H1 (cell line): Measurements from ENCODE around the gene G6PC3. TPM values are rescaled to one million over a fixed set of nuclear protein-coding genes. Genes with fewer than 3 reads are reported as not detected.

Experiments
- CTCF ChIA-PET: fragments of 300-600 bp; sonication (Branson Sonifier 250); formaldehyde crosslinking; loops from one replicate; lab custom pipeline; 2021; ENCODE audit not compliant: partially characterized antibody; lab: Charles Lee
- POLR2A ChIA-PET: fragments of 300-600 bp; sonication (Branson Sonifier 250); formaldehyde crosslinking; loops from one replicate; lab custom pipeline; 2021; ENCODE audit warnings: inconsistent platforms; ENCODE audit not compliant: partially characterized antibody; lab: Charles Lee
- DNase-seq, 2 experiments: peaks; one replicate each; pipeline versions ENCODE4 v3.0.0 to v3.0.0-alpha.2; 2010 to 2022; ENCODE audit warnings: low spot score in 2 of 2, low read depth in 1 of 2, mixed read lengths in 1 of 2
- FAIRE-seq: peaks from 2 replicates; lab custom pipeline; 2011; peaks lifted over from hg19 to GRCh38; lab: Jason Lieb, UNC
- H2AFZ ChIP-seq: 2 replicates; pipeline ENCODE4 v1.8.1; 2012; ENCODE audit warnings: low read length, inconsistent platforms
- H2AK5ac ChIP-seq: 2 replicates; pipeline ENCODE4 v1.6.1; 2013; ENCODE audit warnings: low read depth, low read length
- H2BK120ac ChIP-seq: replicated peaks from 2 replicates; pipeline ENCODE3; 2013; ENCODE audit warnings: low read depth, low read length, inconsistent platforms
- H2BK12ac ChIP-seq: 2 replicates; pipeline ENCODE4 v1.6.1; 2013; ENCODE audit warnings: low read depth, low read length
- H2BK15ac ChIP-seq: 2 replicates; pipeline ENCODE4 v1.6.1; 2013; ENCODE audit warnings: low read length
- H2BK20ac ChIP-seq: 2 replicates; pipeline ENCODE4 v1.6.1; 2013; ENCODE audit warnings: low read length
- H2BK5ac ChIP-seq: 2 replicates; pipeline ENCODE4 v1.6.1; 2013; ENCODE audit warnings: low read depth, low read length
- H3K14ac ChIP-seq: 2 replicates; pipeline ENCODE4 v1.6.1; 2013; ENCODE audit warnings: inconsistent platforms; ENCODE audit not compliant: insufficient read length
- H3K18ac ChIP-seq: 2 replicates; pipeline ENCODE4 v1.6.1; 2013; ENCODE audit warnings: low read length; ENCODE audit errors: extremely low read depth
- H3K23ac ChIP-seq: 2 replicates; pipeline ENCODE4 v1.6.1; 2013; ENCODE audit warnings: inconsistent platforms; ENCODE audit not compliant: insufficient read length
- H3K23me2 ChIP-seq: 2 replicates; pipeline ENCODE4 v1.6.1; 2013; ENCODE audit warnings: low read depth, low read length
- H3K27ac ChIP-seq: 2 replicates; pipeline ENCODE4 v1.6.1; 2011; ENCODE audit warnings: low read depth, low read length, inconsistent platforms
- H3K27me3 ChIP-seq, 4 experiments: replicated peaks in 1 of 4; 1 replicate in 1 of 4; 2 replicates in 3 of 4; pipeline versions ENCODE4 v1.6.1 to v1.8.1; 2011 to 2013; ENCODE audit warnings: low read length in 3 of 4, mild to moderate bottlenecking in 3 of 4, inconsistent platforms in 2 of 4, mixed read lengths in 2 of 4, moderate library complexity in 1 of 4; ENCODE audit not compliant: control insufficient read depth in 3 of 4, insufficient read depth in 3 of 4; ENCODE audit errors: extremely low read depth in 1 of 4
- H3K36me3 ChIP-seq, 4 experiments: 2 replicates each; pipeline versions ENCODE4 v1.6.1 to v1.8.1; 2011 to 2013; ENCODE audit warnings: mild to moderate bottlenecking in 4 of 4, low read length in 3 of 4, moderate library complexity in 2 of 4, control low read depth in 1 of 4, inconsistent platforms in 1 of 4; ENCODE audit not compliant: insufficient read depth in 4 of 4, control insufficient read depth in 2 of 4
- H3K4ac ChIP-seq: replicated peaks from 2 replicates; pipeline ENCODE3; 2013; ENCODE audit warnings: low read length, low read depth, mixed read lengths, inconsistent platforms; ENCODE audit not compliant: insufficient read length
- H3K4me1 ChIP-seq, 4 experiments: replicated peaks in 1 of 4; 1 replicate in 1 of 4; 2 replicates in 3 of 4; pipeline versions ENCODE4 v1.6.1 to v1.8.1; 2011 to 2013; ENCODE audit warnings: low read length in 3 of 4, inconsistent platforms in 2 of 4, mixed read lengths in 1 of 4; ENCODE audit not compliant: insufficient read depth in 4 of 4, control insufficient read depth in 3 of 4
- H3K4me2 ChIP-seq, 2 experiments: 2 replicates each; pipeline versions ENCODE4 v1.6.1 to v1.8.1; 2011 to 2013; ENCODE audit warnings: low read depth in 2 of 2, low read length in 2 of 2, control low read depth in 1 of 2, inconsistent platforms in 1 of 2, mild to moderate bottlenecking in 1 of 2; ENCODE audit not compliant: insufficient read depth in 1 of 2
- H3K4me3 ChIP-seq, 4 experiments: fragments of 200-600, 300-600 bp in 1 of 4; sonication (generic), shearing (Covaris generic), sonication (Bioruptor Twin) in 1 of 4; 2 replicates each; pipeline versions ENCODE4 v1.5.1 to v1.8.1; 2011 to 2016; ENCODE audit warnings: low read length in 4 of 4, low read depth in 3 of 4, control low read depth in 2 of 4, inconsistent platforms in 2 of 4, mild to moderate bottlenecking in 2 of 4, mixed read lengths in 1 of 4, moderate library complexity in 1 of 4; ENCODE audit not compliant: insufficient read depth in 2 of 4; ENCODE audit errors: extremely low read depth in 1 of 4
- H3K56ac ChIP-seq: replicated peaks from 2 replicates; pipeline ENCODE3; 2013; ENCODE audit warnings: low read depth, mild to moderate bottlenecking, mixed read lengths, low read length, inconsistent platforms; ENCODE audit not compliant: insufficient read length
- H3K79me1 ChIP-seq: 2 replicates; pipeline ENCODE4 v1.6.1; 2013; ENCODE audit warnings: low read depth, low read length, control low read depth
- H3K79me2 ChIP-seq, 2 experiments: 2 replicates each; pipeline versions ENCODE4 v1.6.1 to v1.8.1; 2012 to 2013; ENCODE audit warnings: low read length in 2 of 2, mild to moderate bottlenecking in 2 of 2, inconsistent platforms in 1 of 2; ENCODE audit not compliant: insufficient read depth in 2 of 2, control insufficient read depth in 1 of 2
- H3K9ac ChIP-seq, 4 experiments: replicated peaks in 1 of 4; 1 replicate in 1 of 4; 2 replicates in 3 of 4; pipeline versions ENCODE4 v1.6.1 to v1.8.1; 2011 to 2013; ENCODE audit warnings: low read depth in 3 of 4, low read length in 3 of 4, control low read depth in 2 of 4, mild to moderate bottlenecking in 2 of 4, moderate library complexity in 2 of 4, inconsistent platforms in 1 of 4; ENCODE audit errors: extremely low read depth in 1 of 4
- H3K9me3 ChIP-seq, 2 experiments: 2 replicates each; pipeline versions ENCODE4 v1.6.1 to v1.8.1; 2012 to 2013; ENCODE audit warnings: mild to moderate bottlenecking in 2 of 2, moderate library complexity in 2 of 2, control low read depth in 1 of 2, inconsistent platforms in 1 of 2, low read depth in 1 of 2, low read length in 1 of 2, mixed read lengths in 1 of 2; ENCODE audit not compliant: insufficient read depth in 2 of 2
- H4K20me1 ChIP-seq, 2 experiments: replicated peaks in 1 of 2; 2 replicates each; pipeline versions ENCODE3 to v1.8.1; 2011 to 2013; ENCODE audit warnings: inconsistent platforms in 2 of 2, low read length in 2 of 2, mild to moderate bottlenecking in 1 of 2; ENCODE audit not compliant: insufficient read depth in 2 of 2, control insufficient read depth in 1 of 2
- H4K5ac ChIP-seq: 2 replicates; pipeline ENCODE4 v1.6.1; 2013; ENCODE audit warnings: low read length, low read depth, mixed read lengths, inconsistent platforms; ENCODE audit not compliant: insufficient read length
- H4K8ac ChIP-seq: 2 replicates; pipeline ENCODE4 v1.8.0; 2013; ENCODE audit warnings: mild to moderate bottlenecking, moderate library complexity, low read length, inconsistent platforms; ENCODE audit not compliant: insufficient read depth; ENCODE audit errors: extremely low read depth
- H4K91ac ChIP-seq: replicated peaks from 2 replicates; pipeline ENCODE3; 2013; ENCODE audit warnings: low read length, mixed read lengths, inconsistent platforms; ENCODE audit not compliant: insufficient read length
- CHD2 ChIP-seq: IDR thresholded peaks from 2 replicates; pipeline ENCODE4 v1.6.1; 2012; ENCODE audit warnings: low read length, improper control_type of control experiment
- JUN ChIP-seq: IDR thresholded peaks from 2 replicates; pipeline ENCODE4 v1.6.1; 2011; ENCODE audit warnings: low read depth, mild to moderate bottlenecking, improper control_type of control experiment, low read length
- PHF8 ChIP-seq: fragments of 200-600 bp; sonication (generic); conservative IDR thresholded peaks from 2 replicates; pipeline ENCODE4 v1.7.1; 2012; ENCODE audit warnings: low read depth, mild to moderate bottlenecking, inconsistent platforms, low read length, moderate library complexity
- RAD21 ChIP-seq, 2 experiments: IDR thresholded peaks in 1 of 2; conservative IDR thresholded peaks in 1 of 2; 2 replicates each; pipeline ENCODE4 v1.6.1; 2011; ENCODE audit warnings: low read depth in 2 of 2, low read length in 2 of 2, improper control_type of control experiment in 1 of 2, inconsistent platforms in 1 of 2, mild to moderate bottlenecking in 1 of 2, moderate library complexity in 1 of 2
- RBBP5 ChIP-seq: IDR thresholded peaks from 2 replicates; pipeline ENCODE4 v1.7.1; 2012; ENCODE audit warnings: low read depth, mild to moderate bottlenecking, inconsistent platforms, low read length, moderate library complexity, borderline replicate concordance
- SIN3A ChIP-seq, 2 experiments: IDR thresholded peaks in 1 of 2; conservative IDR thresholded peaks in 1 of 2; 2 replicates each; pipeline ENCODE4 v1.6.1; 2011 to 2012; ENCODE audit warnings: low read length in 2 of 2, improper control_type of control experiment in 1 of 2, low read depth in 1 of 2, mild to moderate bottlenecking in 1 of 2
- SP4 ChIP-seq: IDR thresholded peaks from 2 replicates; pipeline ENCODE4 v1.6.1; 2012; ENCODE audit warnings: low read length, inconsistent platforms
- TBP ChIP-seq: IDR thresholded peaks from 2 replicates; pipeline ENCODE4 v1.6.1; 2011; ENCODE audit warnings: low read depth, low read length, improper control_type of control experiment
- WGBS, 2 experiments: shearing (Covaris generic) in 1 of 2; methylation state at CpG; one replicate each; pipeline versions ENCODE4 v1.1.6 to v1.1.7; 2013 to 2015; ENCODE audit warnings: low lambda C conversion rate in 2 of 2, mixed read lengths in 2 of 2, inconsistent platforms in 1 of 2, low coverage in 1 of 2, missing lambda C conversion rate in 1 of 2; ENCODE audit not compliant: insufficient replicate concordance in 2 of 2, insufficient coverage in 1 of 2, insufficient read length in 1 of 2; ENCODE audit errors: extremely low coverage in 1 of 2, missing lambda C conversion rate in 1 of 2; 5-methylcytosine and 5-hydroxymethylcytosine counted together
- polyA plus RNA-seq, 7 experiments: library from polyadenylated mRNA; depleted of rRNA in 3 of 7; stranded (reverse) in 5 of 7; unstranded in 2 of 7; fragments of >200 nt in 5 of 7; fragments of 200-250 nt in 2 of 7; gene quantifications; 1 replicate in 5 of 7; 2 replicates in 1 of 7; 4 replicates in 1 of 7; pipeline versions ENCODE4 v1.2.1 to v1.2.3, GENCODE V29; 2011 to 2013; ENCODE audit warnings: missing spikeins in 2 of 7, mixed read lengths in 2 of 7
- total RNA-seq: library from RNA; stranded (reverse); fragmentation: NEBNext Ultra II Directional; extraction: Animal tissue kit (Norgen Biotek cat#: 25700); gene quantifications from 2 replicates; pipeline ENCODE4 v1.2.1, GENCODE V29; 2021

G6PC3 gene
- total and polyA plus RNA-seq, 2 of the 8 experiments (the other 6 are each of a cell fraction or from before 2014, with no cell fraction given) = 104 to 343 TPM

DNA sequence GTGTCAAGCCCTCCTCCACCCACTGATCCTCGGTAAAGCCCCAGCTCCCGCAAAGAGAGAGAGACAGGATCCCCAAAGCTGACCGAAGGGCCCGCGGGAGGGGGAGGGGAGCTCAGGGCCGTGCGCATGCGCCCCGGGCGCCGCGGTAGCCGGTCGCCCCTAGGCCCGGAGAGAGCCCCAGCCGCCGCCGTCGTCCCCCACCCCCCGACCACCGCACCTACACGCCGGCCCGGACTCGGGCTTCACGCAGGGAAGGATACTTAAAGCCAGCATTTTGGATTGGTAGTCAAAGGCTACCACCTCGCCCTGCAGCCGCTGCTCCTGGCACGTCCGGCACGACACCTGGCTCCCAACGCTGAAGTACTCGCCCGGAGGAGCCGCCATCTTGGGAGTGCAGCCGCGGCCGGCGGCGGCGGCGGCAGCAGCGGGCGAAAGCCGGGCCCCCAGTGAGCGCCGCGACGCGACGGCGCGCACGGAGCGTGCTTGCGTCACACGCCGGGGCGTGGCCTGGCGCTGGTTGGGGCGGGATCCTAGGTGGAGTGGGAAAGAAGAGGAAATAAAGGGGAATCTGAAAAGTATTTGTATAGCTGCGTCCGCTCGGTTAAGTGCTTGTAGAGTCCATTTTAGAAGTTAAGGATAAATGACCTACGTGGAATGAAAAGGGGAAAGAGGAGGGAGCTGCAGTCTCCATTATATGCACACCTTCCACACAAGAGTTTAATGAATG lies 4.2 kb upstream of the G6PC3 start, which contains the start of gene LSM12:
Gene LSM12, minus strand, starts transcription at position 468 of the 727 bp plus-strand sequence. Its CDS starts 84 bp downstream, at position 384.
- H4K8ac ChIP-seq = peak within 1 kb of the TSS; percentile 97; the same call in 1 of the 2 replicates
- peaks cover 0 to 2% of the 10 kb centered on the region in 2 experiments for H4K20me1 ChIP-seq
- peaks cover 28 to 51% of the 10 kb centered on the region in 2 experiments for H3K79me2 ChIP-seq
- peak within 1 kb of the TSS; percentile 63 for H3K4ac ChIP-seq
- H3K14ac ChIP-seq = peak within 1 kb of the TSS; percentile 98
- H2AFZ ChIP-seq = no peak within 1 kb of the TSS
- H3K23ac ChIP-seq = peak within 1 kb of the TSS; percentile 6
- H3K4me1 ChIP-seq = peaks cover 0 to 2% (median under 1%) of the 10 kb centered on the region in 4 experiments; a peak in 2 of 7 replicates
- peak within 1 kb of the TSS; percentile 87 to 94 (median 91) for H3K9ac ChIP-seq
- H3K36me3 ChIP-seq = peaks cover 5 to 24% (median 15%) of the 10 kb centered on the region in 4 experiments; a peak in 6 of 8 replicates
- peak within 1 kb of the TSS; percentile 74 for H3K56ac ChIP-seq
- no peaks in the 10 kb centered on the region for H3K9me3 ChIP-seq
- 2% methylated on average over 58 of the region's 65 CpGs; no CpG with 5 or more reads in 1 of the 2 experiments for whole genome bisulfite sequencing, 2 experiments
- no peaks in the 10 kb centered on the region for H3K27me3 ChIP-seq
- peak within 1 kb of the TSS; percentile 96 for H3K27ac ChIP-seq
- peak within 1 kb of the TSS; percentile 89 to 99 (median 97) for H3K4me3 ChIP-seq
- H2AK5ac ChIP-seq = peak within 1 kb of the TSS; percentile 91; the same call in 1 of the 2 replicates
- H2BK5ac ChIP-seq = peak within 1 kb of the TSS; percentile 95
- H2BK120ac ChIP-seq = no peak within 1 kb of the TSS
- no peak within 1 kb of the TSS for H2BK15ac ChIP-seq
- H3K79me1 ChIP-seq = no peaks in the 10 kb centered on the region
- no peak within 1 kb of the TSS for H2BK20ac ChIP-seq
- peak within 1 kb of the TSS; percentile 81 for H4K5ac ChIP-seq
- ChIA-PET CTCF (interaction anchor here (1.1 to 2.2 kb wide), 6 partner anchors 18 to 51 kb away, joined by 3 to 8 read pairs (median 5); no protein-coding TSS in a partner anchor), POLR2A (interaction anchor here (0.6 to 2.3 kb wide), 45 partner anchors 9 to 1479 kb away, joined by 3 to 23 read pairs (median 4); partner anchors contain the start of genes ASB16, HDAC5, NAGS and TMEM101)
- peaks cover 7% of the 10 kb centered on the region for H3K23me2 ChIP-seq
- H4K91ac ChIP-seq = no peak within 1 kb of the TSS
- peak within 1 kb of the TSS; percentile 95 for H3K18ac ChIP-seq
- DNase-seq = peak; percentile 75 to 98
- no peak for FAIRE-seq
- no peak within 1 kb of the TSS for H2BK12ac ChIP-seq
- peak within 1 kb of the TSS; percentile 93 to 98 for H3K4me2 ChIP-seq
- TF ChIP-seq CHD2 (peak; percentile 13; the same call in 1 of the 2 replicates), TBP (peak; percentile 72), PHF8 (peak; percentile 87), RBBP5 (no peak; the same call in 1 of the 2 replicates), SP4 (peak; percentile 55; the same call in 1 of the 2 replicates), JUN (no peak), SIN3A (conservative IDR thresholded peaks at IDR 0.05 in 1 of 2, IDR thresholded peaks at IDR 0.05 in 1 of 2; ENCODE audit: low read depth in 1 of 2, low read length in 2 of 2) (no peak; a peak in 1 of 4 replicates), RAD21 (IDR thresholded peaks at IDR 0.05 in 1 of 2, conservative IDR thresholded peaks at IDR 0.05 in 1 of 2; ENCODE audit: low read depth in 2 of 2, low read length in 2 of 2) (no peak)
